IMR-90 (cell line): ENCODE measurements around the gene JAKMIP1. TPM values are rescaled to one million over a fixed set of nuclear protein-coding genes. Genes with fewer than 3 reads are reported as not detected.

Source experiments
- ATAC-seq: fragments of 200-7000 bp; cut with Tn5 transposase; 2 replicates; pipeline ENCODE4 v1.9.1; 2020; ENCODE audit warnings: low read depth, mild to moderate bottlenecking, moderate library complexity
- BruUV-seq: library from RNA; stranded (reverse); fragments of 400-500 nt; replicated peaks from 2 replicates; lab custom pipeline; 2021; lab: Mats Ljungman, UMichigan
- CTCF ChIA-PET: fragments of 300-600 bp; formaldehyde crosslinking; extraction: SDS; loops from one replicate; lab custom pipeline; 2021; ENCODE audit warnings: antibody characterized with exemption; lab: Yijun Ruan, JAX
- POLR2A ChIA-PET: fragments of 300-600 bp; sonication (Branson Sonifier 250); formaldehyde crosslinking; loops from one replicate; lab custom pipeline; 2022; ENCODE audit warnings: antibody characterized with exemption; ENCODE audit not compliant: unreplicated experiment; lab: Charles Lee
- DNase-seq: peaks from one replicate; pipeline ENCODE4 v3.0.0; 2013
- H2AFZ ChIP-seq: replicated peaks from 2 replicates; pipeline ENCODE3; 2013; ENCODE audit warnings: low read length, mild to moderate bottlenecking; ENCODE audit not compliant: poor library complexity
- H2AK5ac ChIP-seq: 2 replicates; pipeline ENCODE4 v1.6.1; 2013; ENCODE audit warnings: low read depth, low read length, inconsistent platforms
- H2AK9ac ChIP-seq: replicated peaks from 2 replicates; pipeline ENCODE3; 2013; ENCODE audit warnings: mild to moderate bottlenecking, low read depth, low read length, moderate library complexity; ENCODE audit not compliant: poor library complexity
- H2BK120ac ChIP-seq: 2 replicates; pipeline ENCODE4 v1.6.1; 2013; ENCODE audit warnings: low read depth, low read length, inconsistent platforms
- H2BK15ac ChIP-seq: 3 replicates; pipeline ENCODE4 v1.6.1; 2013; ENCODE audit warnings: low read depth, low read length, inconsistent platforms
- H2BK20ac ChIP-seq: 2 replicates; pipeline ENCODE4 v1.6.1; 2013; ENCODE audit warnings: low read depth, mild to moderate bottlenecking, inconsistent platforms, low read length, moderate library complexity
- H2BK5ac ChIP-seq: 2 replicates; pipeline ENCODE4 v1.6.1; 2013; ENCODE audit warnings: mild to moderate bottlenecking, low read depth, low read length, inconsistent platforms; ENCODE audit not compliant: poor library complexity, severe bottlenecking
- H3K14ac ChIP-seq: replicated peaks from 2 replicates; pipeline ENCODE4 v1.6.1; 2013; ENCODE audit warnings: low read depth, low read length, inconsistent platforms
- H3K18ac ChIP-seq: 2 replicates; pipeline ENCODE4 v1.6.1; 2013; ENCODE audit warnings: low read depth, low read length, control low read depth
- H3K23ac ChIP-seq: 2 replicates; pipeline ENCODE4 v1.6.1; 2013; ENCODE audit warnings: low read depth, low read length, inconsistent platforms
- H3K27ac ChIP-seq: 2 replicates; pipeline ENCODE4 v1.5.1; 2013; ENCODE audit warnings: mild to moderate bottlenecking, control low read depth, low read length; ENCODE audit not compliant: insufficient read depth
- H3K27me3 ChIP-seq: 2 replicates; pipeline ENCODE4 v1.6.1; 2013; ENCODE audit warnings: low read length; ENCODE audit not compliant: control insufficient read depth, insufficient read depth
- H3K36me3 ChIP-seq: 2 replicates; pipeline ENCODE4 v1.6.1; 2013; ENCODE audit warnings: low read length, mixed read lengths; ENCODE audit not compliant: control insufficient read depth, insufficient read depth
- H3K4ac ChIP-seq: 2 replicates; pipeline ENCODE4 v1.6.1; 2013; ENCODE audit warnings: low read depth, low read length, inconsistent platforms
- H3K4me1 ChIP-seq: 2 replicates; pipeline ENCODE4 v1.6.1; 2013; ENCODE audit warnings: low read length, mixed read lengths; ENCODE audit not compliant: control insufficient read depth, insufficient read depth
- H3K4me2 ChIP-seq: 2 replicates; pipeline ENCODE4 v1.6.1; 2013; ENCODE audit warnings: low read depth, mild to moderate bottlenecking, control low read depth, low read length, moderate library complexity
- H3K4me3 ChIP-seq: 2 replicates; pipeline ENCODE4 v1.5.1; 2013; ENCODE audit warnings: low read depth, mild to moderate bottlenecking, control low read depth, low read length, moderate library complexity; ENCODE audit not compliant: insufficient read depth
- H3K56ac ChIP-seq: 2 replicates; pipeline ENCODE4 v1.6.1; 2013; ENCODE audit warnings: low read length, inconsistent platforms; ENCODE audit not compliant: insufficient read depth; ENCODE audit errors: extremely low read depth
- H3K79me1 ChIP-seq, 2 experiments: 2 replicates each; pipeline ENCODE4 v1.6.1; 2013; ENCODE audit warnings: low read length in 2 of 2, inconsistent platforms in 1 of 2, low read depth in 1 of 2
- H3K9ac ChIP-seq: 2 replicates; pipeline ENCODE4 v1.6.1; 2013; ENCODE audit warnings: low read depth, low read length, control low read depth
- H3K9me1 ChIP-seq: 2 replicates; pipeline ENCODE4 v1.6.1; 2013; ENCODE audit warnings: low read length, inconsistent platforms; ENCODE audit not compliant: insufficient read depth
- H3K9me3 ChIP-seq: 2 replicates; pipeline ENCODE4 v1.6.1; 2013; ENCODE audit warnings: low read length; ENCODE audit not compliant: control insufficient read depth, insufficient read depth
- H4K20me1 ChIP-seq: 2 replicates; pipeline ENCODE4 v1.6.1; 2013; ENCODE audit warnings: low read length, inconsistent platforms; ENCODE audit not compliant: insufficient read depth
- H4K5ac ChIP-seq: 2 replicates; pipeline ENCODE4 v1.6.1; 2013; ENCODE audit warnings: mild to moderate bottlenecking, low read depth, low read length, control low read depth
- H4K8ac ChIP-seq, 2 experiments: 2 replicates each; pipeline ENCODE4 v1.6.1; 2013; ENCODE audit warnings: low read depth in 2 of 2, low read length in 2 of 2, control low read depth in 1 of 2, inconsistent platforms in 1 of 2
- H4K91ac ChIP-seq: 2 replicates; pipeline ENCODE4 v1.6.1; 2013; ENCODE audit warnings: low read depth, low read length, inconsistent platforms; ENCODE audit not compliant: insufficient read depth
- BHLHE40 ChIP-seq: fragments of 150-350 bp; IDR thresholded peaks from 2 replicates; pipeline ENCODE4 v1.6.1; 2016; ENCODE audit warnings: mild to moderate bottlenecking, low read depth, low read length
- CEBPB ChIP-seq: IDR thresholded peaks from 2 replicates; pipeline ENCODE4 v1.6.1; 2012; ENCODE audit warnings: low read depth, low read length, improper control_type of control experiment
- CHD1 ChIP-seq: IDR thresholded peaks from 2 replicates; pipeline ENCODE4 v1.6.1; 2012; ENCODE audit warnings: low read depth, low read length, improper control_type of control experiment
- CTCF ChIP-seq: conservative IDR thresholded peaks from 2 replicates; pipeline ENCODE4 v1.5.1; 2012; ENCODE audit warnings: mild to moderate bottlenecking, low read depth, low read length, improper control_type of control experiment
- ELK1 ChIP-seq: fragments of 150-350 bp; IDR thresholded peaks from 2 replicates; pipeline ENCODE4 v1.6.1; 2016; ENCODE audit warnings: low read depth, mild to moderate bottlenecking, low read length, moderate library complexity, borderline replicate concordance
- FOS ChIP-seq: fragments of 150-350 bp; IDR thresholded peaks from 2 replicates; pipeline ENCODE4 v1.6.1; 2016; ENCODE audit warnings: low read depth, low read length
- MAFK ChIP-seq: IDR thresholded peaks from 2 replicates; pipeline ENCODE4 v1.6.1; 2012; ENCODE audit warnings: low read depth, low read length, improper control_type of control experiment
- MAZ ChIP-seq: IDR thresholded peaks from 2 replicates; pipeline ENCODE4 v1.6.1; 2012; ENCODE audit warnings: low read depth, mild to moderate bottlenecking, low read length, improper control_type of control experiment, moderate library complexity, borderline replicate concordance
- MXI1 ChIP-seq: IDR thresholded peaks from 2 replicates; pipeline ENCODE4 v1.6.1; 2012; ENCODE audit warnings: low read depth, mild to moderate bottlenecking, low read length, moderate library complexity, borderline replicate concordance
- NFE2L2 ChIP-seq: fragments of 150-350 bp; IDR thresholded peaks from 2 replicates; pipeline ENCODE4 v1.6.1; 2016; ENCODE audit warnings: low read depth, mild to moderate bottlenecking, low read length
- POLR2A ChIP-seq: IDR thresholded peaks from 2 replicates; pipeline ENCODE4 v1.6.1; 2012; ENCODE audit warnings: mild to moderate bottlenecking, low read depth, low read length
- RCOR1 ChIP-seq: IDR thresholded peaks from 2 replicates; pipeline ENCODE4 v1.6.1; 2012; ENCODE audit warnings: mild to moderate bottlenecking, low read length, improper control_type of control experiment; ENCODE audit not compliant: insufficient replicate concordance
- RFX5 ChIP-seq: IDR thresholded peaks from 2 replicates; pipeline ENCODE4 v1.8.0; 2012; ENCODE audit warnings: low read depth, mild to moderate bottlenecking, low read length, moderate library complexity
- SMC3 ChIP-seq: fragments of 150-350 bp; IDR thresholded peaks from 2 replicates; pipeline ENCODE4 v1.6.1; 2016; ENCODE audit warnings: low read depth, mild to moderate bottlenecking, antibody characterized with exemption, low read length, moderate library complexity
- whole genome bisulfite sequencing, 2 experiments: methylation state at CpG; one replicate each; pipeline versions ENCODE4 v1.1.5 to v1.1.7; 2013; ENCODE audit warnings: missing lambda C conversion rate in 2 of 2; ENCODE audit not compliant: insufficient read length in 1 of 2; ENCODE audit errors: extremely low coverage in 2 of 2; 5-methylcytosine and 5-hydroxymethylcytosine counted together
- dilution Hi-C: fragments of 300-500 bp; cut with HindIII; formaldehyde crosslinking; loops from one replicate; pipeline ENCODE4 v1.14.3; 2018; ENCODE audit warnings: low sequenced_read_pairs; ENCODE audit not compliant: unreplicated experiment
- in situ Hi-C: fragments of 300-500 bp; cut with MboI; formaldehyde crosslinking; loops from 3 replicates; pipeline ENCODE4 v1.14.3; 2019; ENCODE audit warnings: low sequenced_read_pairs, inconsistent platforms, mixed read lengths
- intact Hi-C: fragments of 100-400 bp; cut with micrococcal nuclease; formaldehyde crosslinking; loops from 2 replicates; pipeline ENCODE4 v1.10.0; 2022
- polyA plus RNA-seq, 3 experiments: library from polyadenylated mRNA; depleted of rRNA; stranded (reverse); fragments of >200 nt; gene quantifications; 2 replicates each; pipeline ENCODE4 v1.2.3, GENCODE V29; 2012; ENCODE audit warnings: low replicate concordance in 1 of 3
- total RNA-seq: library from RNA; depleted of rRNA; stranded (reverse); fragments of >200 nt; gene quantifications from 2 replicates; pipeline ENCODE4 v1.2.3, GENCODE V29; 2012
- TF ChIP-seq, protein P1 (sequence below): fragments of 150-350 bp; IDR thresholded peaks from 2 replicates; pipeline ENCODE4 v1.6.1; 2017; ENCODE audit warnings: mild to moderate bottlenecking, antibody characterized with exemption, low read length, low read depth

The JAKMIP1 gene
- total and polyA plus RNA-seq, 2 of the 4 experiments (the other 2 are of a cell fraction): not detected

GRCh38 chr4:6228158-6229067 is 28.1 kb upstream of the JAKMIP1 start:
- Histone ChIP-seq H3K27me3 (no peaks in the 10 kb centered on the region; the same call in 1 of the 2 replicates), H3K4ac (no peak overlapping the region), H3K18ac (no peak overlapping the region), H4K5ac (no peak overlapping the region), H3K27ac (no peak overlapping the region), H4K20me1 (no peaks in the 10 kb centered on the region), H3K79me1 (no peaks in the 10 kb centered on the region), H3K9ac (no peak overlapping the region), H3K9me3 (no peaks in the 10 kb centered on the region), H3K36me3 (no peaks in the 10 kb centered on the region), H3K56ac (no peak overlapping the region), H2AK9ac (no peak overlapping the region), H2BK15ac (no peak overlapping the region), H4K8ac (no peak overlapping the region), H3K14ac (no peak overlapping the region), H3K4me2 (no peak overlapping the region), H2BK20ac (no peak overlapping the region), H2AFZ (peak overlapping the region; percentile 43), H3K23ac (no peak overlapping the region), H3K4me3 (no peak overlapping the region), H2BK120ac (no peak overlapping the region), H2AK5ac (no peak overlapping the region), H3K9me1 (no peaks in the 10 kb centered on the region), H3K4me1 (no peaks in the 10 kb centered on the region), H2BK5ac (no peak overlapping the region), H4K91ac (no peak overlapping the region)
- ATAC-seq (no peak), DNase-seq (no peak)
- intact Hi-C loops: no loop called here
- dilution Hi-C loops: no loop called here
- ChIA-PET POLR2A (no interaction called here), CTCF (no interaction called here)
- in situ Hi-C loops: no loop called here
- BruUV-seq: no TSS peak
- WGBS, 2 experiments: 7% methylated on average over 3 of the region's 16 CpGs; no CpG with 5 or more reads in 1 of the 2 experiments
- no peak for TF ChIP-seq MAFK
- TF ChIP-seq POLR2A: no peak
- no peak for TF ChIP-seq ELK1
- TF ChIP-seq CHD1: no peak
- no peak for TF ChIP-seq RFX5
- no peak for TF ChIP-seq NFE2L2
- TF ChIP-seq MXI1: no peak
- no peak for TF ChIP-seq SMC3
- TF ChIP-seq BHLHE40: no peak
- no peak for TF ChIP-seq MAZ
- TF ChIP-seq RCOR1: no peak
- TF ChIP-seq, protein P1, sequence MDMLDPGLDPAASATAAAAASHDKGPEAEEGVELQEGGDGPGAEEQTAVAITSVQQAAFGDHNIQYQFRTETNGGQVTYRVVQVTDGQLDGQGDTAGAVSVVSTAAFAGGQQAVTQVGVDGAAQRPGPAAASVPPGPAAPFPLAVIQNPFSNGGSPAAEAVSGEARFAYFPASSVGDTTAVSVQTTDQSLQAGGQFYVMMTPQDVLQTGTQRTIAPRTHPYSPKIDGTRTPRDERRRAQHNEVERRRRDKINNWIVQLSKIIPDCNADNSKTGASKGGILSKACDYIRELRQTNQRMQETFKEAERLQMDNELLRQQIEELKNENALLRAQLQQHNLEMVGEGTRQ: no peak
- TF ChIP-seq CEBPB: no peak
- no peak for TF ChIP-seq FOS
- no peak for TF ChIP-seq CTCF
